ENCODE data around the gene IRF2.

Gene IRF2

GRCh38 chr4:184420881-184421416 lies 53.4 kb downstream of the IRF2 start:
- DNase-seq (ENCODE audit: low read depth), result no peak
- TF ChIP-seq MYC (IDR thresholded peaks at IDR 0.05; ENCODE audit: low read depth, low read length) (no peak), MAX (IDR thresholded peaks at IDR 0.05; ENCODE audit: low read depth, low read length) (no peak), CTCF (IDR thresholded peaks at IDR 0.05; ENCODE audit: low read depth, low read length) (no peak), POLR2A (IDR thresholded peaks at IDR 0.05; ENCODE audit: extremely low read depth, insufficient read length) (no peak)
- no peak overlapping the region for H3K4me3 ChIP-seq (ENCODE audit: low read depth, low read length)

- no peak for DNase-seq (ENCODE audit: low read depth)
- TF ChIP-seq MAX (IDR thresholded peaks at IDR 0.05; ENCODE audit: low read depth, low read length) (no peak), POLR2A (IDR thresholded peaks at IDR 0.05; ENCODE audit: extremely low read depth, insufficient read length) (no peak), MYC (IDR thresholded peaks at IDR 0.05; ENCODE audit: low read depth, low read length) (no peak), CTCF (IDR thresholded peaks at IDR 0.05; ENCODE audit: low read depth, low read length) (no peak)
- no peak overlapping the region for H3K4me3 ChIP-seq (ENCODE audit: low read depth, low read length)
These were observed 53.9 kb downstream of the IRF2 start for GRCh38 chr4:184420402-184420801.

- TF ChIP-seq MYC (IDR thresholded peaks at IDR 0.05; ENCODE audit: low read depth, low read length) (no peak), CTCF (IDR thresholded peaks at IDR 0.05; ENCODE audit: low read depth, low read length) (no peak), MAX (IDR thresholded peaks at IDR 0.05; ENCODE audit: low read depth, low read length) (no peak), POLR2A (IDR thresholded peaks at IDR 0.05; ENCODE audit: extremely low read depth, insufficient read length) (no peak)
- no peak overlapping the region for H3K4me3 ChIP-seq (ENCODE audit: low read depth, low read length)
- no peak for DNase-seq (ENCODE audit: low read depth)
These were observed 54.4 kb downstream of the IRF2 start for GRCh38 chr4:184419976-184420375.

GRCh38 chr4:184417802-184418511 lies 56.4 kb downstream of the IRF2 start:
- H3K4me3 ChIP-seq (ENCODE audit: low read depth, low read length), result peak overlapping the region; percentile 43
- peak; percentile 81 for DNase-seq (ENCODE audit: low read depth)

GRCh38 chr4:184416913-184417734 lies 57.2 kb downstream of the IRF2 start:
- peak overlapping the region; percentile 43 for H3K4me3 ChIP-seq (ENCODE audit: low read depth, low read length)
- DNase-seq (ENCODE audit: low read depth), result peak; percentile 82
- no peak for TF ChIP-seq MAX (IDR thresholded peaks at IDR 0.05; ENCODE audit: low read depth, low read length)
- TF ChIP-seq POLR2A (IDR thresholded peaks at IDR 0.05; ENCODE audit: extremely low read depth, insufficient read length), result no peak
- no peak for TF ChIP-seq CTCF (IDR thresholded peaks at IDR 0.05; ENCODE audit: low read depth, low read length)
- no peak for TF ChIP-seq MYC (IDR thresholded peaks at IDR 0.05; ENCODE audit: low read depth, low read length)

More at GRCh38 chr4:184417802-184418511, 56.4 kb downstream of the IRF2 start:
- no peak for TF ChIP-seq MAX (IDR thresholded peaks at IDR 0.05; ENCODE audit: low read depth, low read length)

- TF ChIP-seq CTCF (IDR thresholded peaks at IDR 0.05; ENCODE audit: low read depth, low read length) (no peak), MAX (IDR thresholded peaks at IDR 0.05; ENCODE audit: low read depth, low read length) (no peak), POLR2A (IDR thresholded peaks at IDR 0.05; ENCODE audit: extremely low read depth, insufficient read length) (no peak), MYC (IDR thresholded peaks at IDR 0.05; ENCODE audit: low read depth, low read length) (no peak)
- no peak for DNase-seq (ENCODE audit: low read depth)
- H3K4me3 ChIP-seq (ENCODE audit: low read depth, low read length), result no peak overlapping the region
These were observed 59.3 kb downstream of the IRF2 start for GRCh38 chr4:184415071-184415470.
